H9 (cell line): ENCODE data around the gene APOBEC4. TPM values are rescaled to one million over a fixed set of nuclear protein-coding genes. Genes with fewer than 3 reads are reported as not detected.

Source experiments
- DNase-seq: peaks from one replicate; pipeline ENCODE4 v3.0.0-alpha.2; 2017
- H2AFZ ChIP-seq: one replicate; pipeline ENCODE4 v1.6.1; 2013; ENCODE audit warnings: mild to moderate bottlenecking, low read length, control low read depth, moderate library complexity
- H2AK5ac ChIP-seq: 2 replicates; pipeline ENCODE4 v1.6.1; 2013; ENCODE audit warnings: low read length, control low read depth, mixed read lengths; ENCODE audit not compliant: insufficient read length
- H2BK120ac ChIP-seq: one replicate; pipeline ENCODE4 v1.6.1; 2013; ENCODE audit warnings: low read depth, mild to moderate bottlenecking, low read length, control low read depth, inconsistent platforms; ENCODE audit not compliant: poor library complexity, severe bottlenecking
- H2BK12ac ChIP-seq: 2 replicates; pipeline ENCODE4 v1.6.1; 2013; ENCODE audit warnings: low read length, control low read depth, mixed read lengths, low read depth; ENCODE audit not compliant: insufficient read length
- H2BK15ac ChIP-seq: 2 replicates; pipeline ENCODE4 v1.6.1; 2013; ENCODE audit warnings: low read depth, low read length, control low read depth
- H2BK20ac ChIP-seq: one replicate; pipeline ENCODE4 v1.6.1; 2013; ENCODE audit warnings: low read depth, mild to moderate bottlenecking, low read length, control low read depth, inconsistent platforms; ENCODE audit not compliant: poor library complexity, severe bottlenecking
- H2BK5ac ChIP-seq: 2 replicates; pipeline ENCODE4 v1.6.1; 2013; ENCODE audit warnings: low read length, control low read depth, mixed read lengths; ENCODE audit not compliant: insufficient read length
- H3K14ac ChIP-seq: 2 replicates; pipeline ENCODE4 v1.6.1; 2013; ENCODE audit warnings: low read length, control low read depth; ENCODE audit not compliant: insufficient read depth
- H3K18ac ChIP-seq: 2 replicates; pipeline ENCODE4 v1.6.1; 2013; ENCODE audit warnings: low read depth, mild to moderate bottlenecking, mixed read lengths, low read length, control low read depth; ENCODE audit not compliant: insufficient read length
- H3K23ac ChIP-seq: 2 replicates; pipeline ENCODE4 v1.6.1; 2013; ENCODE audit warnings: low read length, control low read depth, mixed read lengths, low read depth; ENCODE audit not compliant: insufficient read length
- H3K23me2 ChIP-seq: 2 replicates; pipeline ENCODE4 v1.6.1; 2013; ENCODE audit warnings: low read depth, mild to moderate bottlenecking, mixed read lengths, low read length, control low read depth; ENCODE audit not compliant: insufficient read length, poor library complexity, severe bottlenecking
- H3K27ac ChIP-seq: 2 replicates; pipeline ENCODE4 v1.5.1; 2013; ENCODE audit warnings: low read length, control low read depth, mixed read lengths, low read depth; ENCODE audit not compliant: insufficient read length
- H3K27me3 ChIP-seq: 2 replicates; pipeline ENCODE4 v1.6.1; 2013; ENCODE audit warnings: low read length, control low read depth, inconsistent platforms; ENCODE audit not compliant: insufficient read depth
- H3K4ac ChIP-seq: 2 replicates; pipeline ENCODE4 v1.6.1; 2013; ENCODE audit warnings: low read depth, mild to moderate bottlenecking, control low read depth, inconsistent platforms, low read length, moderate library complexity
- H3K4me1 ChIP-seq: 2 replicates; pipeline ENCODE4 v1.6.1; 2013; ENCODE audit warnings: low read length, control low read depth, inconsistent platforms; ENCODE audit not compliant: insufficient read depth
- H3K4me2 ChIP-seq: 2 replicates; pipeline ENCODE4 v1.6.1; 2013; ENCODE audit warnings: low read length, control low read depth, mixed read lengths; ENCODE audit not compliant: insufficient read length, insufficient read depth
- H3K56ac ChIP-seq: 2 replicates; pipeline ENCODE4 v1.6.1; 2013; ENCODE audit warnings: low read depth, mild to moderate bottlenecking, mixed read lengths, low read length, control low read depth; ENCODE audit not compliant: insufficient read length
- H3K79me1 ChIP-seq: 2 replicates; pipeline ENCODE4 v1.6.1; 2013; ENCODE audit warnings: low read depth, mild to moderate bottlenecking, moderate library complexity, low read length, control low read depth, inconsistent platforms; ENCODE audit not compliant: insufficient read depth, poor library complexity, severe bottlenecking
- H3K79me2 ChIP-seq: 2 replicates; pipeline ENCODE4 v1.6.1; 2013; ENCODE audit warnings: low read length, control low read depth, inconsistent platforms; ENCODE audit not compliant: insufficient read depth
- H3K9ac ChIP-seq: 2 replicates; pipeline ENCODE4 v1.6.1; 2013; ENCODE audit warnings: low read length, control low read depth, mixed read lengths; ENCODE audit not compliant: insufficient read length; ENCODE audit errors: extremely low read depth
- H3K9me3 ChIP-seq: one replicate; pipeline ENCODE4 v1.6.1; 2013; ENCODE audit warnings: low read depth, low read length, inconsistent platforms; ENCODE audit not compliant: control insufficient read depth
- H3T11ph ChIP-seq: one replicate; pipeline ENCODE4 v1.6.1; 2013; ENCODE audit warnings: mild to moderate bottlenecking, low read length, control low read depth, inconsistent platforms
- H4K20me1 ChIP-seq: one replicate; pipeline ENCODE4 v1.6.1; 2013; ENCODE audit not compliant: control insufficient read depth, insufficient read length, insufficient read depth
- H4K5ac ChIP-seq: 2 replicates; pipeline ENCODE4 v1.6.1; 2013; ENCODE audit warnings: low read depth, mild to moderate bottlenecking, mixed read lengths, low read length, control low read depth; ENCODE audit not compliant: insufficient read length
- H4K8ac ChIP-seq: replicated peaks from 2 replicates; pipeline ENCODE4 v1.6.1; 2013; ENCODE audit warnings: low read length, control low read depth, mixed read lengths, low read depth; ENCODE audit not compliant: insufficient read length
- H4K91ac ChIP-seq: 2 replicates; pipeline ENCODE4 v1.6.1; 2013; ENCODE audit warnings: low read depth, mild to moderate bottlenecking, moderate library complexity, mixed read lengths, low read length, control low read depth; ENCODE audit not compliant: insufficient read length
- H3K27ac Mint-ChIP-seq, 3 experiments: 2 replicates in 2 of 3; 3 replicates in 1 of 3; pipeline ENCODE4 v1.8.0; 2020 to 2021; ENCODE audit warnings: mixed read lengths in 3 of 3, mild to moderate bottlenecking in 1 of 3, moderate library complexity in 1 of 3
- H3K27me3 Mint-ChIP-seq: 2 replicates; pipeline ENCODE4 v1.8.0; 2021; ENCODE audit warnings: low read depth, mild to moderate bottlenecking, moderate library complexity, mixed read lengths
- H3K36me3 Mint-ChIP-seq, 3 experiments: 2 replicates in 2 of 3; 3 replicates in 1 of 3; pipeline ENCODE4 v1.8.0; 2020 to 2021; ENCODE audit warnings: low read depth in 3 of 3, mixed read lengths in 3 of 3; ENCODE audit not compliant: insufficient read depth in 1 of 3
- H3K4me1 Mint-ChIP-seq, 2 experiments: 2 replicates each; pipeline ENCODE4 v1.8.0; 2020; ENCODE audit warnings: mixed read lengths in 2 of 2
- H3K4me3 Mint-ChIP-seq, 2 experiments: 2 replicates in 1 of 2; 3 replicates in 1 of 2; pipeline ENCODE4 v1.8.0; 2020 to 2021; ENCODE audit warnings: mild to moderate bottlenecking in 2 of 2, mixed read lengths in 2 of 2, moderate library complexity in 1 of 2
- H3K9me3 Mint-ChIP-seq, 2 experiments: 2 replicates in 1 of 2; 3 replicates in 1 of 2; pipeline ENCODE4 v1.8.0; 2020; ENCODE audit warnings: mild to moderate bottlenecking in 2 of 2, mixed read lengths in 2 of 2, moderate library complexity in 1 of 2
- WGBS: extraction: QIAGEN DNeasy Blood & Tissue Kit; methylation state at CpG from one replicate; pipeline ENCODE4 v1.1.7; 2013; ENCODE audit warnings: missing lambda C conversion rate, low lambda C conversion rate, mixed read lengths; ENCODE audit not compliant: insufficient read length; ENCODE audit errors: extremely low coverage; 5-methylcytosine and 5-hydroxymethylcytosine counted together
- total RNA-seq: library from RNA; stranded (reverse); gene quantifications from 2 replicates; pipeline ENCODE4 v1.2.1, GENCODE V29; 2021
- TF ChIP-seq, protein P1 (sequence below): fragments of 200-600 bp; sonication (generic); conservative IDR thresholded peaks from 3 replicates; pipeline ENCODE4 v1.8.0; 2021; ENCODE audit warnings: antibody characterized with exemption, mild to moderate bottlenecking

APOBEC4 gene
- total RNA-seq, 1 experiment from 2014 or later, result not detected

DNA sequence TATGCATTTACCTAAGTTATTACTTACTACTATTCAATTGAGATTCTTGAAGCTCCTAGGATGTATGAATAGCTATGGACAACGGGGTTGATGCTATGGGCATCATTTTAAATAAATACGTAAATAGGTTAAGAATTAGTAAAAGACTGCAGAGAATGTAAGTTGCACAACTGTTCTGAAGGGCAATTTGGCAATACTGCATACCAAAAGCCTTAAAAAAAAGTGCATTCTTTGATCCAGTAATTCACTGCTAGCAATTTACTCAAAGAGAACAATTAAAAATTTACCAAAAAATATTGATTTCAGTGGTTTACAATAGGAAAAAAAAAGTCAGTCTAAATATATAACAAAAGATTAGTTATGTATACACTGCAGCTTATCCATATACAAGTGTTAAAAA is 21.0 kb downstream of the APOBEC4 start:
- Histone ChIP-seq H3K4me2 (no peak overlapping the region), H2BK20ac (no peak overlapping the region), H2AFZ (no peak overlapping the region), H3K23me2 (peaks cover 4% of the 10 kb centered on the region), H3T11ph (no peak overlapping the region), H3K27me3 (no peaks in the 10 kb centered on the region; the same call in 1 of the 2 replicates), H3K9ac (no peak overlapping the region), H3K56ac (no peak overlapping the region), H4K8ac (no peak overlapping the region), H3K27ac (no peak overlapping the region), H4K20me1 (no peaks in the 10 kb centered on the region), H2BK15ac (no peak overlapping the region), H4K91ac (no peak overlapping the region), H3K4ac (no peak overlapping the region), H2BK120ac (no peak overlapping the region), H4K5ac (no peak overlapping the region), H2BK12ac (no peak overlapping the region), H3K23ac (no peak overlapping the region), H3K18ac (no peak overlapping the region), H2BK5ac (no peak overlapping the region), H3K14ac (no peak overlapping the region), H3K4me1 (no peaks in the 10 kb centered on the region), H3K79me2 (no peaks in the 10 kb centered on the region), H3K9me3 (no peaks in the 10 kb centered on the region), H2AK5ac (no peak overlapping the region), H3K79me1 (no peaks in the 10 kb centered on the region)
- WGBS, result no CpG with 5 or more reads among the region's 2 CpGs
- no peak for DNase-seq
- H3K27me3 Mint-ChIP-seq, result peaks cover 12% of the 10 kb centered on the region
- H3K36me3 Mint-ChIP-seq, result peaks cover 19 to 32% (median 29%) of the 10 kb centered on the region in 3 experiments; a peak in 6 of 7 replicates
- no peak overlapping the region for H3K27ac Mint-ChIP-seq
- peaks cover 35 to 36% of the 10 kb centered on the region in 2 experiments for H3K4me1 Mint-ChIP-seq
- H3K9me3 Mint-ChIP-seq, result no peaks in the 10 kb centered on the region
- H3K4me3 Mint-ChIP-seq, result no peak overlapping the region
- TF ChIP-seq, protein P1, sequence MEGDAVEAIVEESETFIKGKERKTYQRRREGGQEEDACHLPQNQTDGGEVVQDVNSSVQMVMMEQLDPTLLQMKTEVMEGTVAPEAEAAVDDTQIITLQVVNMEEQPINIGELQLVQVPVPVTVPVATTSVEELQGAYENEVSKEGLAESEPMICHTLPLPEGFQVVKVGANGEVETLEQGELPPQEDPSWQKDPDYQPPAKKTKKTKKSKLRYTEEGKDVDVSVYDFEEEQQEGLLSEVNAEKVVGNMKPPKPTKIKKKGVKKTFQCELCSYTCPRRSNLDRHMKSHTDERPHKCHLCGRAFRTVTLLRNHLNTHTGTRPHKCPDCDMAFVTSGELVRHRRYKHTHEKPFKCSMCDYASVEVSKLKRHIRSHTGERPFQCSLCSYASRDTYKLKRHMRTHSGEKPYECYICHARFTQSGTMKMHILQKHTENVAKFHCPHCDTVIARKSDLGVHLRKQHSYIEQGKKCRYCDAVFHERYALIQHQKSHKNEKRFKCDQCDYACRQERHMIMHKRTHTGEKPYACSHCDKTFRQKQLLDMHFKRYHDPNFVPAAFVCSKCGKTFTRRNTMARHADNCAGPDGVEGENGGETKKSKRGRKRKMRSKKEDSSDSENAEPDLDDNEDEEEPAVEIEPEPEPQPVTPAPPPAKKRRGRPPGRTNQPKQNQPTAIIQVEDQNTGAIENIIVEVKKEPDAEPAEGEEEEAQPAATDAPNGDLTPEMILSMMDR, result no peak
